Measurements from ENCODE around the gene ADGRV1. TPM values are rescaled to one million over a fixed set of nuclear protein-coding genes. Genes with fewer than 3 reads are reported as not detected.
A peak's percentile ranks its signal among the peaks of the same experiment; 100 is the strongest.

The ADGRV1 gene
- total and polyA plus RNA-seq, 9 of the 15 experiments (the other 6 are each of a cell fraction or from before 2014, with no cell fraction given): 21.7 to 156 (median 58.2) TPM

- TF ChIP-seq TCF3 (CRISPR knock-in tag; IDR thresholded peaks at IDR 0.05) (peak; percentile 96), JUND (IDR thresholded peaks at IDR 0.05; ENCODE audit: borderline replicate concordance, low read depth, low read length) (peak; percentile 92), JUND (tag; IDR thresholded peaks at IDR 0.05; ENCODE audit: borderline replicate concordance, low read depth, low read length) (peak; percentile 87; the same call in 2 of the 3 replicates), E4F1 (CRISPR knock-in tag; IDR thresholded peaks at IDR 0.05; ENCODE audit: borderline replicate concordance) (no peak), SREBF2 (CRISPR knock-in tag; IDR thresholded peaks at IDR 0.05) (no peak), SOX6 (IDR thresholded peaks at IDR 0.05) (peak; percentile 99), ILF3 (IDR thresholded peaks at IDR 0.05; ENCODE audit: borderline replicate concordance) (no peak), RCOR1 (IDR thresholded peaks at IDR 0.05; ENCODE audit: borderline replicate concordance in 1 of 2, low read depth in 2 of 2, low read length in 2 of 2) (peak; percentile 97 to 100), KAT7 (CRISPR knock-in tag; IDR thresholded peaks at IDR 0.05; ENCODE audit: borderline replicate concordance) (no peak), NR2C2 (CRISPR knock-in tag; IDR thresholded peaks at IDR 0.05) (no peak), NR2C2 (tag; IDR thresholded peaks at IDR 0.05) (peak; percentile 57), IFI16 (CRISPR knock-in tag; IDR thresholded peaks at IDR 0.05) (no peak), NFIC (IDR thresholded peaks at IDR 0.05) (peak; percentile 91), HNRNPUL1 (IDR thresholded peaks at IDR 0.05; ENCODE audit: low read length) (no peak), MCM3 (IDR thresholded peaks at IDR 0.05) (no peak), LCOR (CRISPR knock-in tag; IDR thresholded peaks at IDR 0.05) (peak; percentile 88; the same call in 1 of the 2 replicates), ZBTB9 (CRISPR knock-in tag; IDR thresholded peaks at IDR 0.05) (peak; percentile 94), TCF7 (IDR thresholded peaks at IDR 0.05; ENCODE audit: borderline replicate concordance) (0 out of 2 replicates have a peak, but pooled peaks have one; percentile 71)
- TF ChIP-seq, protein P1, sequence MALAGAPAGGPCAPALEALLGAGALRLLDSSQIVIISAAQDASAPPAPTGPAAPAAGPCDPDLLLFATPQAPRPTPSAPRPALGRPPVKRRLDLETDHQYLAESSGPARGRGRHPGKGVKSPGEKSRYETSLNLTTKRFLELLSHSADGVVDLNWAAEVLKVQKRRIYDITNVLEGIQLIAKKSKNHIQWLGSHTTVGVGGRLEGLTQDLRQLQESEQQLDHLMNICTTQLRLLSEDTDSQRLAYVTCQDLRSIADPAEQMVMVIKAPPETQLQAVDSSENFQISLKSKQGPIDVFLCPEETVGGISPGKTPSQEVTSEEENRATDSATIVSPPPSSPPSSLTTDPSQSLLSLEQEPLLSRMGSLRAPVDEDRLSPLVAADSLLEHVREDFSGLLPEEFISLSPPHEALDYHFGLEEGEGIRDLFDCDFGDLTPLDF (CRISPR knock-in tag; IDR thresholded peaks at IDR 0.05): no peak
- TF ChIP-seq, protein P2, sequence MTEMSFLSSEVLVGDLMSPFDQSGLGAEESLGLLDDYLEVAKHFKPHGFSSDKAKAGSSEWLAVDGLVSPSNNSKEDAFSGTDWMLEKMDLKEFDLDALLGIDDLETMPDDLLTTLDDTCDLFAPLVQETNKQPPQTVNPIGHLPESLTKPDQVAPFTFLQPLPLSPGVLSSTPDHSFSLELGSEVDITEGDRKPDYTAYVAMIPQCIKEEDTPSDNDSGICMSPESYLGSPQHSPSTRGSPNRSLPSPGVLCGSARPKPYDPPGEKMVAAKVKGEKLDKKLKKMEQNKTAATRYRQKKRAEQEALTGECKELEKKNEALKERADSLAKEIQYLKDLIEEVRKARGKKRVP (CRISPR knock-in tag; IDR thresholded peaks at IDR 0.05): peak; percentile 90
- TF ChIP-seq, protein P3, sequence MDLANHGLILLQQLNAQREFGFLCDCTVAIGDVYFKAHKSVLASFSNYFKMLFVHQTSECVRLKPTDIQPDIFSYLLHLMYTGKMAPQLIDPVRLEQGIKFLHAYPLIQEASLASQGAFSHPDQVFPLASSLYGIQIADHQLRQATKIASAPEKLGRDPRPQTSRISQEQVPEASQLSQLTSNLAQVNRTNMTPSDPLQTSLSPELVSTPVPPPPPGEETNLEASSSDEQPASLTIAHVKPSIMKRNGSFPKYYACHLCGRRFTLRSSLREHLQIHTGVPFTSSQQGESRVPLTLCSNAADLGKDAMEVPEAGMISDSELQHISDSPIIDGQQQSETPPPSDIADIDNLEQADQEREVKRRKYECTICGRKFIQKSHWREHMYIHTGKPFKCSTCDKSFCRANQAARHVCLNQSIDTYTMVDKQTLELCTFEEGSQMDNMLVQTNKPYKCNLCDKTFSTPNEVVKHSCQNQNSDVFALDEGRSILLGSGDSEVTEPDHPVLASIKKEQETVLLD (IDR thresholded peaks at IDR 0.05): no peak; the same call in 1 of the 2 replicates
- TF ChIP-seq, protein P4, sequence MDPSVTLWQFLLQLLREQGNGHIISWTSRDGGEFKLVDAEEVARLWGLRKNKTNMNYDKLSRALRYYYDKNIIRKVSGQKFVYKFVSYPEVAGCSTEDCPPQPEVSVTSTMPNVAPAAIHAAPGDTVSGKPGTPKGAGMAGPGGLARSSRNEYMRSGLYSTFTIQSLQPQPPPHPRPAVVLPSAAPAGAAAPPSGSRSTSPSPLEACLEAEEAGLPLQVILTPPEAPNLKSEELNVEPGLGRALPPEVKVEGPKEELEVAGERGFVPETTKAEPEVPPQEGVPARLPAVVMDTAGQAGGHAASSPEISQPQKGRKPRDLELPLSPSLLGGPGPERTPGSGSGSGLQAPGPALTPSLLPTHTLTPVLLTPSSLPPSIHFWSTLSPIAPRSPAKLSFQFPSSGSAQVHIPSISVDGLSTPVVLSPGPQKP (CRISPR knock-in tag; IDR thresholded peaks at IDR 0.05): no peak
These were observed 424.6 kb downstream of the ADGRV1 start (continued) for GRCh38 chr5:90983148-90983547.

All from K562 (cell line).